ENCODE measurements around the gene FBN2.
"Not testable (repeated sequence)": the region's sequence is repeated elsewhere in the genome, so short reads cannot be mapped to it uniquely, and the experiment has no call there.

The FBN2 gene

GRCh38 chr5:128321418-128321817 is 216.6 kb downstream of the FBN2 start:
- H4K8ac ChIP-seq (ENCODE audit: low read depth, low read length); H3K4ac ChIP-seq (ENCODE audit: low read length); H2BK5ac ChIP-seq (ENCODE audit: low read length); H2BK12ac ChIP-seq (ENCODE audit: low read length); H3K27ac ChIP-seq (replicated peaks; ENCODE audit: low read length); H3K4me2 ChIP-seq (ENCODE audit: insufficient read depth, low read length, poor library complexity, severe bottlenecking); H3K79me1 ChIP-seq (ENCODE audit: low read depth, low read length); DNase-seq (ENCODE audit: low spot score); H2BK15ac ChIP-seq (ENCODE audit: low read length); H3K18ac ChIP-seq (ENCODE audit: low read length); H3K14ac ChIP-seq (ENCODE audit: low read length); H3K27me3 ChIP-seq (ENCODE audit: control insufficient read depth in 3 of 3, insufficient read depth in 3 of 3, low read depth in 1 of 3, low read length in 3 of 3); H3K4me3 ChIP-seq (ENCODE audit: low read length in 2 of 2); H2AFZ ChIP-seq (ENCODE audit: low read length); H2BK120ac ChIP-seq (ENCODE audit: low read depth, low read length); H3K23ac ChIP-seq (ENCODE audit: low read depth, low read length, poor library complexity); H2AK5ac ChIP-seq (ENCODE audit: low read depth, low read length); H3K4me1 ChIP-seq (ENCODE audit: control insufficient read depth in 2 of 2, insufficient read depth in 1 of 2, low read depth in 1 of 2, low read length in 2 of 2); H3K9me3 ChIP-seq (replicated peaks in 1 of 2; ENCODE audit: control insufficient read depth in 2 of 2, insufficient read depth in 1 of 2, low read depth in 1 of 2, low read length in 2 of 2); H4K91ac ChIP-seq (ENCODE audit: low read depth, low read length, poor library complexity); H3K9ac ChIP-seq (ENCODE audit: low read depth, low read length, poor library complexity): not testable (repeated sequence)
- H3K36me3 ChIP-seq (replicated peaks in 1 of 2; ENCODE audit: control insufficient read depth in 2 of 2, insufficient read depth in 2 of 2, low read length in 2 of 2): peaks cover 0 to 48% of the 10 kb centered on the region in 2 donors
- WGBS, 2 donors (ENCODE audit: extremely low coverage in 2 of 2, insufficient read length in 2 of 2, insufficient replicate concordance in 1 of 2): no CpG with 5 or more reads among the region's 4 CpGs

GRCh38 chr5:128318691-128319090 is 219.4 kb downstream of the FBN2 start:
- no peak overlapping the region for H3K18ac ChIP-seq (ENCODE audit: low read length)
- no peak overlapping the region for H3K14ac ChIP-seq (ENCODE audit: low read length)
- no peak overlapping the region for H3K4ac ChIP-seq (ENCODE audit: low read length)
- H2BK15ac ChIP-seq (ENCODE audit: low read length): no peak overlapping the region
- H3K27ac ChIP-seq (replicated peaks; ENCODE audit: low read length): no peak overlapping the region
- peaks cover 0 to 46% of the 10 kb centered on the region in 2 donors for H3K36me3 ChIP-seq (replicated peaks in 1 of 2; ENCODE audit: control insufficient read depth in 2 of 2, insufficient read depth in 2 of 2, low read length in 2 of 2)
- no peak overlapping the region for H3K9ac ChIP-seq (ENCODE audit: low read depth, low read length, poor library complexity)
- H3K79me1 ChIP-seq (ENCODE audit: low read depth, low read length): peaks cover 2% of the 10 kb centered on the region
- H3K27me3 ChIP-seq (ENCODE audit: control insufficient read depth in 3 of 3, insufficient read depth in 3 of 3, low read depth in 1 of 3, low read length in 3 of 3): no peaks in the 10 kb centered on the region
- H2AFZ ChIP-seq (ENCODE audit: low read length): no peak overlapping the region
- H3K23ac ChIP-seq (ENCODE audit: low read depth, low read length, poor library complexity): no peak overlapping the region
- no peaks in the 10 kb centered on the region for H3K9me3 ChIP-seq (replicated peaks in 1 of 2; ENCODE audit: control insufficient read depth in 2 of 2, insufficient read depth in 1 of 2, low read depth in 1 of 2, low read length in 2 of 2)
- H2BK5ac ChIP-seq (ENCODE audit: low read length): no peak overlapping the region
- H4K8ac ChIP-seq (ENCODE audit: low read depth, low read length): no peak overlapping the region
- no peak overlapping the region for H3K4me2 ChIP-seq (ENCODE audit: insufficient read depth, low read length, poor library complexity, severe bottlenecking)
- DNase-seq (ENCODE audit: low spot score): no peak
- H3K4me3 ChIP-seq (ENCODE audit: low read length in 2 of 2): no peak overlapping the region
- no peak overlapping the region for H2BK12ac ChIP-seq (ENCODE audit: low read length)
- H3K4me1 ChIP-seq (ENCODE audit: control insufficient read depth in 2 of 2, insufficient read depth in 1 of 2, low read depth in 1 of 2, low read length in 2 of 2): no peaks in the 10 kb centered on the region
- no peak overlapping the region for H2AK5ac ChIP-seq (ENCODE audit: low read depth, low read length)
- H4K91ac ChIP-seq (ENCODE audit: low read depth, low read length, poor library complexity): no peak overlapping the region
- WGBS, 2 donors (ENCODE audit: extremely low coverage in 2 of 2, insufficient read length in 2 of 2, insufficient replicate concordance in 1 of 2): no CpG with 5 or more reads among the region's 2 CpGs
- H2BK120ac ChIP-seq (ENCODE audit: low read depth, low read length): no peak overlapping the region

- peaks cover 2% of the 10 kb centered on the region for H3K79me1 ChIP-seq (ENCODE audit: low read depth, low read length)
- no peak overlapping the region for H2BK120ac ChIP-seq (ENCODE audit: low read depth, low read length)
- no peak overlapping the region for H4K91ac ChIP-seq (ENCODE audit: low read depth, low read length, poor library complexity)
- no peaks in the 10 kb centered on the region for H3K4me1 ChIP-seq (ENCODE audit: control insufficient read depth in 2 of 2, insufficient read depth in 1 of 2, low read depth in 1 of 2, low read length in 2 of 2)
- no peaks in the 10 kb centered on the region for H3K9me3 ChIP-seq (replicated peaks in 1 of 2; ENCODE audit: control insufficient read depth in 2 of 2, insufficient read depth in 1 of 2, low read depth in 1 of 2, low read length in 2 of 2)
- H2BK12ac ChIP-seq (ENCODE audit: low read length): no peak overlapping the region
- DNase-seq (ENCODE audit: low spot score): no peak
- H4K8ac ChIP-seq (ENCODE audit: low read depth, low read length): no peak overlapping the region
- WGBS, 2 donors (ENCODE audit: extremely low coverage in 2 of 2, insufficient read length in 2 of 2, insufficient replicate concordance in 1 of 2): no CpG with 5 or more reads among the region's 1 CpG
- H3K4ac ChIP-seq (ENCODE audit: low read length): no peak overlapping the region
- H2BK5ac ChIP-seq (ENCODE audit: low read length): no peak overlapping the region
- H2BK15ac ChIP-seq (ENCODE audit: low read length): no peak overlapping the region
- no peak overlapping the region for H3K4me3 ChIP-seq (ENCODE audit: low read length in 2 of 2)
- no peak overlapping the region for H2AFZ ChIP-seq (ENCODE audit: low read length)
- peaks cover 0 to 50% of the 10 kb centered on the region in 2 donors for H3K36me3 ChIP-seq (replicated peaks in 1 of 2; ENCODE audit: control insufficient read depth in 2 of 2, insufficient read depth in 2 of 2, low read length in 2 of 2)
- no peak overlapping the region for H3K27ac ChIP-seq (replicated peaks; ENCODE audit: low read length)
- no peak overlapping the region for H2AK5ac ChIP-seq (ENCODE audit: low read depth, low read length)
- H3K27me3 ChIP-seq (ENCODE audit: control insufficient read depth in 3 of 3, insufficient read depth in 3 of 3, low read depth in 1 of 3, low read length in 3 of 3): no peaks in the 10 kb centered on the region
- no peak overlapping the region for H3K4me2 ChIP-seq (ENCODE audit: insufficient read depth, low read length, poor library complexity, severe bottlenecking)
- no peak overlapping the region for H3K23ac ChIP-seq (ENCODE audit: low read depth, low read length, poor library complexity)
- H3K14ac ChIP-seq (ENCODE audit: low read length): no peak overlapping the region
- H3K9ac ChIP-seq (ENCODE audit: low read depth, low read length, poor library complexity): no peak overlapping the region
- no peak overlapping the region for H3K18ac ChIP-seq (ENCODE audit: low read length)
Observed at GRCh38 chr5:128317481-128317880, 220.6 kb downstream of the FBN2 start.

GRCh38 chr5:128315671-128316070 is 222.4 kb downstream of the FBN2 start:
- H3K27ac ChIP-seq (replicated peaks; ENCODE audit: low read length): no peak overlapping the region
- H3K4me3 ChIP-seq (ENCODE audit: low read length in 2 of 2): no peak overlapping the region
- H3K18ac ChIP-seq (ENCODE audit: low read length): no peak overlapping the region
- H3K79me1 ChIP-seq (ENCODE audit: low read depth, low read length): peaks cover 2% of the 10 kb centered on the region
- H3K9me3 ChIP-seq (replicated peaks in 1 of 2; ENCODE audit: control insufficient read depth in 2 of 2, insufficient read depth in 1 of 2, low read depth in 1 of 2, low read length in 2 of 2): no peaks in the 10 kb centered on the region
- H3K27me3 ChIP-seq (ENCODE audit: control insufficient read depth in 3 of 3, insufficient read depth in 3 of 3, low read depth in 1 of 3, low read length in 3 of 3): no peaks in the 10 kb centered on the region
- H3K23ac ChIP-seq (ENCODE audit: low read depth, low read length, poor library complexity): no peak overlapping the region
- no peak for DNase-seq (ENCODE audit: low spot score)
- no peaks in the 10 kb centered on the region for H3K4me1 ChIP-seq (ENCODE audit: control insufficient read depth in 2 of 2, insufficient read depth in 1 of 2, low read depth in 1 of 2, low read length in 2 of 2)
- no peak overlapping the region for H4K8ac ChIP-seq (ENCODE audit: low read depth, low read length)
- H3K4ac ChIP-seq (ENCODE audit: low read length): no peak overlapping the region
- no peak overlapping the region for H3K14ac ChIP-seq (ENCODE audit: low read length)
- peaks cover 0 to 68% of the 10 kb centered on the region in 2 donors for H3K36me3 ChIP-seq (replicated peaks in 1 of 2; ENCODE audit: control insufficient read depth in 2 of 2, insufficient read depth in 2 of 2, low read length in 2 of 2)
- no peak overlapping the region for H2BK5ac ChIP-seq (ENCODE audit: low read length)
- no peak overlapping the region for H2BK15ac ChIP-seq (ENCODE audit: low read length)
- H2BK12ac ChIP-seq (ENCODE audit: low read length): no peak overlapping the region
- H3K9ac ChIP-seq (ENCODE audit: low read depth, low read length, poor library complexity): no peak overlapping the region
- H2AFZ ChIP-seq (ENCODE audit: low read length): no peak overlapping the region
- no peak overlapping the region for H2AK5ac ChIP-seq (ENCODE audit: low read depth, low read length)
- no peak overlapping the region for H4K91ac ChIP-seq (ENCODE audit: low read depth, low read length, poor library complexity)
- H2BK120ac ChIP-seq (ENCODE audit: low read depth, low read length): no peak overlapping the region
- H3K4me2 ChIP-seq (ENCODE audit: insufficient read depth, low read length, poor library complexity, severe bottlenecking): no peak overlapping the region
- WGBS, 2 donors (ENCODE audit: extremely low coverage in 2 of 2, insufficient read length in 2 of 2, insufficient replicate concordance in 1 of 2): no CpG with 5 or more reads among the region's 4 CpGs

All from neuronal stem cell (in vitro differentiated cells).